Endothelial cell (in vitro differentiated cells): ENCODE measurements around the gene ATG9A. TPM values are rescaled to one million over a fixed set of nuclear protein-coding genes. Genes with fewer than 3 reads are reported as not detected.

Experiments
- DNase-seq: peaks from one replicate; pipeline ENCODE4 v3.0.0; 2021; ENCODE audit warnings: low spot score
- H3K27ac Mint-ChIP-seq: one replicate; pipeline ENCODE4 v1.8.0; 2021; ENCODE audit warnings: mixed read lengths, inconsistent platforms; ENCODE audit not compliant: unreplicated experiment
- H3K27me3 Mint-ChIP-seq: one replicate; pipeline ENCODE4 v1.8.0; 2021; ENCODE audit warnings: mild to moderate bottlenecking, moderate library complexity, mixed read lengths, inconsistent platforms; ENCODE audit not compliant: unreplicated experiment
- H3K36me3 Mint-ChIP-seq: one replicate; pipeline ENCODE4 v1.8.0; 2021; ENCODE audit warnings: mild to moderate bottlenecking, low read depth, mixed read lengths, inconsistent platforms; ENCODE audit not compliant: unreplicated experiment
- H3K4me1 Mint-ChIP-seq: one replicate; pipeline ENCODE4 v1.8.0; 2021; ENCODE audit warnings: mild to moderate bottlenecking, mixed read lengths, inconsistent platforms; ENCODE audit not compliant: unreplicated experiment
- H3K4me3 Mint-ChIP-seq: one replicate; pipeline ENCODE4 v1.8.0; 2021; ENCODE audit warnings: mild to moderate bottlenecking, mixed read lengths, inconsistent platforms; ENCODE audit not compliant: unreplicated experiment
- H3K9me3 Mint-ChIP-seq: one replicate; pipeline ENCODE4 v1.8.0; 2021; ENCODE audit warnings: mixed read lengths, inconsistent platforms; ENCODE audit not compliant: unreplicated experiment
- total RNA-seq: library from RNA; stranded (reverse); fragmentation: NEBNext Ultra II Directional; extraction: Animal tissue kit (Norgen Biotek cat#: 25700); gene quantifications from one replicate; pipeline ENCODE4 v1.2.1, GENCODE V29; 2021; ENCODE audit not compliant: unreplicated experiment
- TF ChIP-seq, protein P1 (sequence below): fragments of 200-600 bp; sonication (generic); IDR thresholded peaks from one replicate; pipeline ENCODE4 v1.5.0; 2021; ENCODE audit warnings: antibody characterized with exemption; ENCODE audit not compliant: unreplicated experiment

Gene ATG9A
- total RNA-seq, 1 donor from 2014 or later = 48.5 TPM

DNA sequence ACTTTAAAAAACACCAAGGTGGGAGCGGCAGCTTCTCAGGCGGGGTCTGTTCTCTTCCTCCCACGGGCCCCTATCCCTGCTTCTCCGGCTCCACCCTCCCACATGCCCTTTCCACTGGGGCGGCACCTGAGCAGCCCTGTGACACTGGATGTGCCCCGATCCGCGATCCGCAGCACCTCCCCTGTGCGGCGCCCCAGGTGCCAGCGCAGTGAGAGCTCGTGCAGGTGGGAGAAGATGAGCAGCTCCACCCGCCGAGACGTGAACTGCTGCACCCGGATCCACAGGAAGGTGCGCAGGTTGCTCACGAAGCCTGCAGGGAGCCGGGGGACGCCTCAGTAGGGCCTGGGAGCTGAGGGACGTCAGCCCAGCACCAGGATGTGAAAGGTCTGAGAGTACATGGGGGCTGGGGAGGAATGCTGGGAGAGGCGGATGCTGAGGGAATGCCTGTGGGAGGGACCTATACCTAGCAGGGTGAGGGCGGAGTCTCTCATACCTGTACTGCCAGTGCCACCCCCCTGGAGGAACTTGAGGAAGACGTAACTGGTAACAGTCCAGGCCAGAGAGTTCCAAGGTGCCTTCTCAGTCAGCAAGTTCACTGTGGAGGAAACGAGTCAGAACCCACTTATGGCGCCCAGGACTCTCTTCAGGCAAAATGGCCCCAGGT is 13.4 kb downstream of the ATG9A start:
- peaks cover 11% of the 10 kb centered on the region for H3K27me3 Mint-ChIP-seq
- H3K36me3 Mint-ChIP-seq = peaks cover 4% of the 10 kb centered on the region
- TF ChIP-seq, protein P1, sequence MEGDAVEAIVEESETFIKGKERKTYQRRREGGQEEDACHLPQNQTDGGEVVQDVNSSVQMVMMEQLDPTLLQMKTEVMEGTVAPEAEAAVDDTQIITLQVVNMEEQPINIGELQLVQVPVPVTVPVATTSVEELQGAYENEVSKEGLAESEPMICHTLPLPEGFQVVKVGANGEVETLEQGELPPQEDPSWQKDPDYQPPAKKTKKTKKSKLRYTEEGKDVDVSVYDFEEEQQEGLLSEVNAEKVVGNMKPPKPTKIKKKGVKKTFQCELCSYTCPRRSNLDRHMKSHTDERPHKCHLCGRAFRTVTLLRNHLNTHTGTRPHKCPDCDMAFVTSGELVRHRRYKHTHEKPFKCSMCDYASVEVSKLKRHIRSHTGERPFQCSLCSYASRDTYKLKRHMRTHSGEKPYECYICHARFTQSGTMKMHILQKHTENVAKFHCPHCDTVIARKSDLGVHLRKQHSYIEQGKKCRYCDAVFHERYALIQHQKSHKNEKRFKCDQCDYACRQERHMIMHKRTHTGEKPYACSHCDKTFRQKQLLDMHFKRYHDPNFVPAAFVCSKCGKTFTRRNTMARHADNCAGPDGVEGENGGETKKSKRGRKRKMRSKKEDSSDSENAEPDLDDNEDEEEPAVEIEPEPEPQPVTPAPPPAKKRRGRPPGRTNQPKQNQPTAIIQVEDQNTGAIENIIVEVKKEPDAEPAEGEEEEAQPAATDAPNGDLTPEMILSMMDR = no peak
- H3K4me1 Mint-ChIP-seq = peaks cover 14% of the 10 kb centered on the region
- H3K9me3 Mint-ChIP-seq = no peaks in the 10 kb centered on the region
- no peak overlapping the region for H3K27ac Mint-ChIP-seq
- no peak overlapping the region for H3K4me3 Mint-ChIP-seq
- DNase-seq = no peak

DNA sequence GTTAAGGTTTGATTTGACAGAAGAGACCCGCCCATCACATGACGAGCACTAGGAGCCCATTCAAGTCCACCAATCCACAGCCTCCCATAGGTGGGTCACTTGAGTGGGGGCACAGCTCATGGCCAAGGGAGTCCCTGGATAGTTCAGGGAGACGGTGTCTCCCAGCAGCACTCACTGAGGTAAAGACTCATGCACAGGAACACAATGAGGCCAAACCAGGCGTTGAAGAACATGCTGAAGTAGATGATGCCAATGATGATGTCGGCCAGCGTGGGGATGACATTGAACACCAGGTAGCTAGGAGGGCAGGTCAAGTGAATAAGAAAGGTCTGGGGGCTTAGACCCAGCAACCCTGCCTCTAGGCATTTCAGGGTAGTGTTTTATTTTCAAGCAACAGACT is 14.7 kb downstream of the ATG9A start:
- H3K4me1 Mint-ChIP-seq = peaks cover 14% of the 10 kb centered on the region
- peaks cover 3% of the 10 kb centered on the region for H3K36me3 Mint-ChIP-seq
- no peak overlapping the region for H3K4me3 Mint-ChIP-seq
- H3K27ac Mint-ChIP-seq = no peak overlapping the region
- H3K27me3 Mint-ChIP-seq = peaks cover 11% of the 10 kb centered on the region
- H3K9me3 Mint-ChIP-seq = no peaks in the 10 kb centered on the region
- TF ChIP-seq, protein P1 = no peak
- no peak for DNase-seq

DNA sequence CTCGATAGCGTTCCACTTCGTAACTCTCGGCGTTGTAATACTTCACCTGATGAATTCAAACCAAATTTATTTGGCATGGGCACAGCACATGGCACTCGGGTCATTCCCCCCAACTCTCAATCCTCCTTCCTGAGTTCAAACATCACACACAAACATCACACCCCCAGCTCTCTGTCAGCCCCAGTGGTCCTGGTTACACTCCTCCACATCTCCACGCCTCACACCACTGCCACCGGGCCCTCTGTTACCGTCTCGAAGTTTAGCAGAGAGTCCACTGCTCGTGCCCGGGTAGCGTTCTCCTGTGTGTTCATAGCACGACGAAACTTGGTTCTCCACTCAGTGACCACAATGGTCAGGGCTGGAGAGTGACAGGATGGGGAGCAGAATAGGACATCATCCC is 15.3 kb downstream of the ATG9A start:
- Mint-ChIP-seq H3K9me3 (no peaks in the 10 kb centered on the region), H3K27ac (no peak overlapping the region), H3K4me1 (peaks cover 8% of the 10 kb centered on the region), H3K36me3 (peaks cover 3% of the 10 kb centered on the region), H3K4me3 (no peak overlapping the region), H3K27me3 (peaks cover 11% of the 10 kb centered on the region)
- DNase-seq = no peak
- TF ChIP-seq, protein P1 = no peak

DNA sequence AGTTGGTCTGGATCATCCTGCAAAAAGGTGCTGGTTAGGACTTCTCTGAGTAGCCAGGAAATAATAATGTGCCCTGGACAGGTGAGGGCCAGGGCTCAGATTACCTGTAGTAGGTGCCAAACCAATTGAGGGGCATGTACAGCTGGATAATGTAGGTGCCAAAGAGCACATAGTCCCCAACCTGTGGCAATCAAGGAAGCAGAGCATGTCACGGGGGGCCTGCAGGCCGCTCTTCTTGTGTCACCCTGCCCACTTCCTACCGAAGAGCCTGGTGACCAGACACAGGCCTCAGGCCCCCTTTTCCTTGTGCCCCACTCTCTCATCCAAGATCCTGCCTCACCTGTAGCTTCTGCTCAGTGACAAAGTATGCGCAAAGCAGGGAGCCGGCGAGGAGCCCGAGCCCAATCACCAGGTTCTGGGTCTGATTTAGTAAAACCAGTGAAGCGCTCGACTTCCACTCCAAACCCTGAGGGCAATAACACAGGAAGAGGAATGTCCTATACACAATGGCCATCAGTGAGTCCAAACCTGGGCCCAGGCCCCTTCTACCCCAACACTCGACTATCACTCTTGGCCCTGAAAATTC is 15.9 kb downstream of the ATG9A start:
- Mint-ChIP-seq H3K4me3 (no peak overlapping the region), H3K9me3 (no peaks in the 10 kb centered on the region), H3K27ac (no peak overlapping the region), H3K27me3 (peaks cover 11% of the 10 kb centered on the region), H3K36me3 (peaks cover 5% of the 10 kb centered on the region), H3K4me1 (peaks cover 6% of the 10 kb centered on the region)
- TF ChIP-seq, protein P1 = no peak
- no peak for DNase-seq

DNA sequence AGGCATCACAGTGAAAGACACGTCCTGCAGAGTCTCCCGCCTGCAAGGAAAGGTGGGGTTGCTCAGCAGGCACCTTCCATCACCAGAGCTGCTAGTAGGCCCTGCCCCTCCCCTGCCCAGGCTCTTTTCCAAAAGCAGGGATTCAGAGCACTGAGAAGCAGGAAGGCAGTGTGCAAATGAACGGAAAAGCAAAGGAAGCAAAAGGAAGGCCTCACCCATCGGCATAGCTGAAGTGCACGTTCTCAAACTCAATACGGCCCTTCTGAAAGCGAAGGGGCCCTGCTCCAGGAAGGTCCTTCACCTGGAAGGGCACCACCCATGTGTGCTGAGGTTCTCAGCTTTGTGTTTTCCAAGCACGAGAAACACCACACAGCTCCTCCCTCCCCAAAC is 16.4 kb downstream of the ATG9A start:
- TF ChIP-seq, protein P1 = no peak
- H3K4me3 Mint-ChIP-seq = no peak overlapping the region
- H3K36me3 Mint-ChIP-seq = peaks cover 10% of the 10 kb centered on the region
- DNase-seq = no peak
- H3K27ac Mint-ChIP-seq = no peak overlapping the region
- no peaks in the 10 kb centered on the region for H3K9me3 Mint-ChIP-seq
- peaks cover 12% of the 10 kb centered on the region for H3K27me3 Mint-ChIP-seq
- peaks cover 10% of the 10 kb centered on the region for H3K4me1 Mint-ChIP-seq
